Aorta (tissue), 5 donors: ENCODE measurements around the gene LIMCH1. TPM values are rescaled to one million over a fixed set of nuclear protein-coding genes. Genes with fewer than 3 reads are reported as not detected.
"Not testable (repeated sequence)": the region's sequence is repeated elsewhere in the genome, so short reads cannot be mapped to it uniquely, and the experiment has no call there.

ENCODE experiments used
- ATAC-seq: fragments of 200-7000 bp; cut with Tn5 transposase; one replicate; pipeline ENCODE4 v1.9.1; 2022; ENCODE audit warnings: moderate library complexity; ENCODE audit not compliant: low FRiP score
- DNase-seq, 2 donors: peaks; one replicate each; pipeline ENCODE4 v3.0.0-alpha.2; 2020
- H3K27ac ChIP-seq, 2 donors: one replicate each; pipeline ENCODE4 v1.5.1; 2013; ENCODE audit warnings: low read length in 2 of 2, mild to moderate bottlenecking in 2 of 2, moderate library complexity in 2 of 2, control low read depth in 1 of 2, inconsistent platforms in 1 of 2, low read depth in 1 of 2
- H3K27me3 ChIP-seq, 2 donors: one replicate each; pipeline ENCODE4 v1.6.1; 2013; ENCODE audit warnings: control low read depth in 1 of 2, low read length in 1 of 2, mild to moderate bottlenecking in 1 of 2, moderate library complexity in 1 of 2; ENCODE audit not compliant: insufficient read depth in 2 of 2, control insufficient read depth in 1 of 2
- H3K36me3 ChIP-seq, 2 donors: one replicate each; pipeline ENCODE4 v1.6.1; 2013; ENCODE audit warnings: control low read depth in 1 of 2, low read length in 1 of 2, mild to moderate bottlenecking in 1 of 2; ENCODE audit not compliant: insufficient read depth in 2 of 2, control insufficient read depth in 1 of 2
- H3K4me1 ChIP-seq, 2 donors: one replicate each; pipeline ENCODE4 v1.6.1; 2013; ENCODE audit warnings: low read length in 2 of 2, control low read depth in 1 of 2, mild to moderate bottlenecking in 1 of 2, moderate library complexity in 1 of 2; ENCODE audit not compliant: insufficient read depth in 2 of 2, control insufficient read depth in 1 of 2
- H3K4me3 ChIP-seq, 2 donors: one replicate each; pipeline ENCODE4 v1.5.1; 2013; ENCODE audit warnings: low read length in 2 of 2, control low read depth in 1 of 2, mild to moderate bottlenecking in 1 of 2
- H3K9me3 ChIP-seq: one replicate; pipeline ENCODE4 v1.6.1; 2013; ENCODE audit warnings: mild to moderate bottlenecking, low read length; ENCODE audit not compliant: control insufficient read depth
- WGBS, 2 donors: extraction: QIAGEN DNeasy Blood & Tissue Kit; methylation state at CpG; one replicate each; pipeline ENCODE4 v1.1.7; 2013; 5-methylcytosine and 5-hydroxymethylcytosine counted together
- intact Hi-C, 2 donors: fragments of 100-400 bp; cut with DNase I; formaldehyde crosslinking; loops; one replicate each; pipeline versions ENCODE4 v1.14.2 to v1.15.0; 2022
- polyA plus RNA-seq, 2 donors: library from polyadenylated mRNA; stranded (reverse); fragments of 200-250 nt; gene quantifications; one replicate each; pipeline ENCODE4 v1.2.3, GENCODE V29; 2013
- total RNA-seq, 2 donors: library from RNA; stranded (reverse); fragmentation: NEBNext Ultra II Directional; extraction: Animal tissue kit (Norgen Biotek cat#: 25700); gene quantifications; one replicate each; pipeline ENCODE4 v1.2.1, GENCODE V29; 2021
- donor health status: healthy with polysubstance abuse.
- donor health status: Bipolar disorder and iron deficiency.
- donor health status: DM: no; HTN: no; CAD: no.
- donor health status: DM: no; HTN: no; CAD: no.
- donor health status: DM: yes; HTN: yes; CAD: no.

The LIMCH1 gene
- total and polyA plus RNA-seq, 4 donors: 31.7 to 191 (median 109) TPM

- Histone ChIP-seq H3K27ac (no peak overlapping the region), H3K4me3 (no peak overlapping the region), H3K27me3 (no peaks in the 10 kb centered on the region), H3K36me3 (peaks cover 0 to 5% of the 10 kb centered on the region in 2 donors), H3K9me3 (no peaks in the 10 kb centered on the region), H3K4me1 (peaks cover 2 to 3% of the 10 kb centered on the region in 2 donors)
- ATAC-seq (no peak), DNase-seq (no peak)
- intact Hi-C loops: loop anchor here (5.0 kb wide), 3 partner anchors 101 to 301 kb away; no protein-coding TSS in a partner anchor
Observed at GRCh38 chr4:41643331-41643730, 105.4 kb downstream of the LIMCH1 start.

DNA sequence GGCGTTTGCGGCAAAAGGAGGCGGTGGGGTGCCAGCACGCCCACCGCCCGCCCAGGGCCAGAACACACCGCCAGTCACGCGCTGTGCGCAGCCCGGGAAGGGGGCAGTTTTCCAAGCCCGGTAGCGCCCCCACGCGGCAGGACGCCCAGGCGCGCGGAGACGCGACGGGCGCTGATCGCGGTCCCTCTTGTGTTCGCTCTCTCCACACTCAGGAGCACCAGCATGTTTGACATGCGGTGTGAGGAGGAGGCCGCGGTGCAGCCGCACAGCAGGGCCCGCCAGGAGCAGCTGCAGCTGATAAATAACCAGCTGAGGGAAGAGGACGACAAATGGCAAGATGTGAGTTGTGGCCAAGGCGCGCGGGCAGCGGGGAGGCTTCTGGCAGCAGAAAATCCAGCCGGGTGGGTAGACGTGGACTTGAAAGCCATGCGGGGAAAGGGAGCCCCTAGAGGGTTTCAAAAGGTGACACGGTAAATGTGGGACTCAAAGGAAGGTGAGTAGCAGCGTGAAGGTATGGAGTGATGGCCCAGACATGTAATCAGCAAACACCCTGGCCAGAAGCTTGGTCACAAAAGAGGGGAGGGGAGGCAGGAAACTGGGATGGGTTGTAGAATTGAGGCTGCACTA lies 106.4 kb downstream of the LIMCH1 start:
- peak; percentile 90 for ATAC-seq
- Histone ChIP-seq H3K4me3 (no peak overlapping the region), H3K27me3 (no peaks in the 10 kb centered on the region), H3K27ac (no peak overlapping the region), H3K4me1 (peaks cover 2 to 3% of the 10 kb centered on the region in 2 donors), H3K9me3 (no peaks in the 10 kb centered on the region), H3K36me3 (peaks cover 0 to 5% of the 10 kb centered on the region in 2 donors)
- 8 to 10% methylated on average over 41 of the region's 41 CpGs for WGBS, 2 donors
- peak; percentile 80 to 94 for DNase-seq
- intact Hi-C loops: loop anchor here (1.0 to 5.0 kb wide), 4 partner anchors 102 to 304 kb away; no protein-coding TSS in a partner anchor

- H3K36me3 ChIP-seq: peaks cover 0 to 5% of the 10 kb centered on the region in 2 donors
- ATAC-seq (no peak), DNase-seq (no peak)
- no peaks in the 10 kb centered on the region for H3K9me3 ChIP-seq
- peaks cover 2 to 3% of the 10 kb centered on the region in 2 donors for H3K4me1 ChIP-seq
- 82 to 86% methylated on average over 6 of the region's 6 CpGs for WGBS, 2 donors
- H3K27me3 ChIP-seq: no peaks in the 10 kb centered on the region
- no peak overlapping the region for H3K27ac ChIP-seq
- intact Hi-C loops: loop anchor here (1.0 to 5.0 kb wide), 5 partner anchors 103 to 305 kb away; no protein-coding TSS in a partner anchor
- no peak overlapping the region for H3K4me3 ChIP-seq
Observed at GRCh38 chr4:41644915-41645295, 106.9 kb downstream of the LIMCH1 start.

DNA sequence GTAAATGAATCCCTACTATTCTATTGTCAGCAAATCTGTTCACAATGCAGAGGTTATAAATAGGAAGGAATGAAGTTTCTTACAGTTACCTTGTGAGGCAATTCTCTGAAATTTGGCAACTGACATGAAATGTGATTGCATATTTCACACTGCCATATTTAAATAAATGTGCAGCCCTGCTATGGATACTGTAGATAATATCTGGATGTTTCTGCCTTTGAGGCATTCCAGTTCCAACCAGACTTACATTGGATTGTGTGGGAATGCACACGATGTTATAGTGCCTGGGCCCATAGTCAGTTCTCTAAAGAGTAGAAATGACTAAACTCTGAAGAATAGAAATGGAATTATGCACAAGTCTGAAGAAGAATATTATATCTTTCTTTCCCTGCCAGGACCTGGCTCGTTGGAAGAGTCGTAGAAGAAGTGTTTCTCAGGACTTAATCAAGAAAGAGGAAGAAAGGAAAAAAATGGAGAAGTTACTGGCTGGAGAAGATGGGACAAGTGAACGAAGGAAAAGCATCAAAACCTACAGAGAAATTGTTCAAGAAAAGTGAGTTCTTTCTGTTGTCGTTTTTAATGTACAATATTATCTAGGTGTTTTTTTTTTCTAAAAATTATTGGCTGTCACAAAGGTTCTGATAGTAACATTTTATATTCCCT lies 107.9 kb downstream of the LIMCH1 start:
- 84 to 87% methylated on average over 5 of the region's 5 CpGs for WGBS, 2 donors
- Histone ChIP-seq H3K27ac (no peak overlapping the region), H3K27me3 (no peaks in the 10 kb centered on the region), H3K9me3 (no peaks in the 10 kb centered on the region), H3K4me1 (peaks cover 2 to 3% of the 10 kb centered on the region in 2 donors), H3K4me3 (no peak overlapping the region), H3K36me3 (peaks cover 3 to 5% of the 10 kb centered on the region in 2 donors)
- DNase-seq (no peak), ATAC-seq (no peak)
- intact Hi-C loops: loop anchor here in 1 of 2 donors (5.0 kb wide), 1 partner anchor 289 kb away; no protein-coding TSS in a partner anchor

DNA sequence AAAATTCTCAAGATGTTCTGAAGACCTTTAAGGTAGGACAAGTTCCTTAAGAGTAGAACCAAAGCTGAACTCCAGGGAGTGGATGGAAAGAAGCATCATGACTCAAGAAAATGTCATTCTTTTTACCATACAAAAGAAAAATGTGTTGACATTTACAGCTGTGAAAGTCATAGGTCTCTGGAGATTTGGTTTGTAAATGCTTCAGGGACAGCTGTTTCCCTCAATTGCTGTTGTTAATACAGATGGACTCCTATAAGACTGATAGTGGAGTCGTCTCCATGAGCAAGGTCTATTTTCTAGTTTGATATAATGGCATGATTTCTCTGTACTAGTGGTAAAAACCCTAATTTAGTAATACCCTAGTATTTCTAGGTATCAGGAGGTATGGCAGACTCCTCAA lies 108.9 kb downstream of the LIMCH1 start:
- Histone ChIP-seq H3K4me3 (no peak overlapping the region), H3K4me1 (peaks cover 0 to 2% of the 10 kb centered on the region in 2 donors), H3K9me3 (no peaks in the 10 kb centered on the region), H3K27me3 (no peaks in the 10 kb centered on the region), H3K36me3 (peaks cover 3 to 5% of the 10 kb centered on the region in 2 donors), H3K27ac (no peak overlapping the region)
- ATAC-seq (no peak), DNase-seq (no peak)
- WGBS, 2 donors: 57 to 76% methylated on average over 1 of the region's 1 CpG
- intact Hi-C loops: loop anchor here in 1 of 2 donors (5.0 kb wide), 1 partner anchor 290 kb away; no protein-coding TSS in a partner anchor

DNA sequence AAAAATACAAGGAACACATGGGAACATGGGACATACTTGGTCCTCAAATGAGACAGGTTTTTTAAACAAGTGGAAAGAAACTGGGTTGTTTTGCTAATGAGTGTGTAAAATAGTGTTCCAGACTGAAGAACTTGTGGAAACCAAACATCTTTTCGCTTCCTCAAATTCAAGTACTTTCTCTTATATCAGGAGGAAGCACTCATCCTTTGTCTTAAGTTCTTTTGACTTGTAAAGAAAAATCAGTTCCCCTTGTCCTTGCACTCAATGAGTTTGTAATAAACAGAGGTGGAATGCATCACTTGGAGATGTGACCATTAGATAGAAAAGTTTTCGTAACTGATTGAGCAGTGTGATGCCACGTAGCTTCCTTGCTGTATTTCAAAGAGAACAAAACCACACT lies 109.4 kb downstream of the LIMCH1 start:
- Histone ChIP-seq H3K4me1 (peaks cover 0 to 2% of the 10 kb centered on the region in 2 donors), H3K36me3 (peaks cover 3 to 7% of the 10 kb centered on the region in 2 donors), H3K27me3 (no peaks in the 10 kb centered on the region), H3K27ac (no peak overlapping the region), H3K4me3 (no peak overlapping the region), H3K9me3 (no peaks in the 10 kb centered on the region)
- DNase-seq (no peak), ATAC-seq (no peak)
- intact Hi-C loops: loop anchor here in 1 of 2 donors (5.0 kb wide), 1 partner anchor 290 kb away; no protein-coding TSS in a partner anchor
- WGBS, 2 donors: 75 to 93% methylated on average over 3 of the region's 3 CpGs

- H3K4me1 ChIP-seq, H3K27ac ChIP-seq, intact Hi-C loops, H3K4me3 ChIP-seq, H3K27me3 ChIP-seq, DNase-seq, ATAC-seq, H3K9me3 ChIP-seq, H3K36me3 ChIP-seq: not testable (repeated sequence)
Observed at GRCh38 chr4:41651150-41651549, 113.2 kb downstream of the LIMCH1 start.

GRCh38 chr4:41652971-41653370 lies 115.0 kb downstream of the LIMCH1 start:
- no peak for DNase-seq
- Histone ChIP-seq H3K27ac (no peak overlapping the region), H3K4me3 (no peak overlapping the region), H3K27me3 (no peaks in the 10 kb centered on the region), H3K4me1 (peaks cover 0 to 2% of the 10 kb centered on the region in 2 donors), H3K36me3 (peaks cover 5% of the 10 kb centered on the region in 2 donors), H3K9me3 (no peaks in the 10 kb centered on the region)
- intact Hi-C loops: no loop called here
- 30 to 35% methylated on average over 1 of the region's 1 CpG for WGBS, 2 donors
- ATAC-seq: no peak

- Histone ChIP-seq H3K36me3 (peaks cover 5% of the 10 kb centered on the region in 2 donors), H3K4me1 (peaks cover 0 to 2% of the 10 kb centered on the region in 2 donors), H3K27me3 (no peaks in the 10 kb centered on the region), H3K4me3 (no peak overlapping the region), H3K9me3 (no peaks in the 10 kb centered on the region), H3K27ac (no peak overlapping the region)
- intact Hi-C loops: no loop called here
- ATAC-seq: no peak
- WGBS, 2 donors: 95% methylated on average over 6 of the region's 6 CpGs
- no peak for DNase-seq
Observed at GRCh38 chr4:41653523-41653922, 115.6 kb downstream of the LIMCH1 start.
